GM10248 (cell line): ENCODE results near the gene RACGAP1.

Experiments
- CTCF ChIA-PET: fragments of 300-600 bp; sonication (Branson Sonifier 250); formaldehyde crosslinking; extraction: SDS; loops from one replicate; lab custom pipeline; 2021; ENCODE audit warnings: antibody characterized with exemption; lab: Yijun Ruan, JAX
- POLR2A ChIA-PET: fragments of 350-650 bp; sonication (Branson Sonifier 250); formaldehyde crosslinking; extraction: SDS; loops from one replicate; lab custom pipeline; 2020; ENCODE audit warnings: antibody characterized with exemption; lab: Yijun Ruan, JAX
- DNase-seq: peaks from one replicate; pipeline ENCODE4 v3.0.0; 2012; ENCODE audit errors: extremely low spot score
- TF ChIP-seq, protein P1 (sequence below): IDR thresholded peaks from 2 replicates; pipeline ENCODE4 v1.5.1; 2012; ENCODE audit warnings: mild to moderate bottlenecking, low read depth; ENCODE audit errors: extremely low read depth, missing control alignments, control extremely low read depth

The RACGAP1 gene

DNA sequence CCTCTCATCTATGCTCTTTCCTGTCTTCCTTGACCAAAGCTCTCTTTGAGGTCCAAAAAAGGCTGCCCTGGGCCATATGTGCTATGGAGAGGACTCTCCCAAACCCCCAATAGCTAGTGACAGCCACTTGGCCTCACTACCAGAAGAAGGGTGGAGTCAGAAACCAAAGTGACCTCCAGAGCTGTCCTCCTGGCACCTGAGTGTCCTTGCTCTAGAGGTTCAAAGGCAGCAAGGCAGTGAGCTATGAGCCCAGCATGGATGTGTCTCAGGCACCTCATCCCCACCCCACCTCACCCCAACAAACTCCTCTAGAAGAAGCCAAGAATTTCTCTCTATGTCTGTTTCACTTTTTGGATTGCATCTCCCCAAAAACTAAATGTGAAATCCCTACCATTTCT lies 67.7 kb downstream of the RACGAP1 start:
- TF ChIP-seq, protein P1, sequence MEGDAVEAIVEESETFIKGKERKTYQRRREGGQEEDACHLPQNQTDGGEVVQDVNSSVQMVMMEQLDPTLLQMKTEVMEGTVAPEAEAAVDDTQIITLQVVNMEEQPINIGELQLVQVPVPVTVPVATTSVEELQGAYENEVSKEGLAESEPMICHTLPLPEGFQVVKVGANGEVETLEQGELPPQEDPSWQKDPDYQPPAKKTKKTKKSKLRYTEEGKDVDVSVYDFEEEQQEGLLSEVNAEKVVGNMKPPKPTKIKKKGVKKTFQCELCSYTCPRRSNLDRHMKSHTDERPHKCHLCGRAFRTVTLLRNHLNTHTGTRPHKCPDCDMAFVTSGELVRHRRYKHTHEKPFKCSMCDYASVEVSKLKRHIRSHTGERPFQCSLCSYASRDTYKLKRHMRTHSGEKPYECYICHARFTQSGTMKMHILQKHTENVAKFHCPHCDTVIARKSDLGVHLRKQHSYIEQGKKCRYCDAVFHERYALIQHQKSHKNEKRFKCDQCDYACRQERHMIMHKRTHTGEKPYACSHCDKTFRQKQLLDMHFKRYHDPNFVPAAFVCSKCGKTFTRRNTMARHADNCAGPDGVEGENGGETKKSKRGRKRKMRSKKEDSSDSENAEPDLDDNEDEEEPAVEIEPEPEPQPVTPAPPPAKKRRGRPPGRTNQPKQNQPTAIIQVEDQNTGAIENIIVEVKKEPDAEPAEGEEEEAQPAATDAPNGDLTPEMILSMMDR = no peak
- POLR2A ChIA-PET = no interaction called here
- no peak for DNase-seq
- CTCF ChIA-PET = interaction anchor here (1.2 to 4.7 kb wide), 5 partner anchors 10 to 113 kb away, joined by 3 to 40 read pairs (median 12); no protein-coding TSS in a partner anchor

- ChIA-PET POLR2A (no interaction called here), CTCF (interaction anchor here (1.2 to 4.7 kb wide), 5 partner anchors 10 to 114 kb away, joined by 3 to 40 read pairs (median 35); no protein-coding TSS in a partner anchor)
- no peak for DNase-seq
- TF ChIP-seq, protein P1 = no peak
Observed at GRCh38 chr12:49956663-49957569, 68.4 kb downstream of the RACGAP1 start.

DNA sequence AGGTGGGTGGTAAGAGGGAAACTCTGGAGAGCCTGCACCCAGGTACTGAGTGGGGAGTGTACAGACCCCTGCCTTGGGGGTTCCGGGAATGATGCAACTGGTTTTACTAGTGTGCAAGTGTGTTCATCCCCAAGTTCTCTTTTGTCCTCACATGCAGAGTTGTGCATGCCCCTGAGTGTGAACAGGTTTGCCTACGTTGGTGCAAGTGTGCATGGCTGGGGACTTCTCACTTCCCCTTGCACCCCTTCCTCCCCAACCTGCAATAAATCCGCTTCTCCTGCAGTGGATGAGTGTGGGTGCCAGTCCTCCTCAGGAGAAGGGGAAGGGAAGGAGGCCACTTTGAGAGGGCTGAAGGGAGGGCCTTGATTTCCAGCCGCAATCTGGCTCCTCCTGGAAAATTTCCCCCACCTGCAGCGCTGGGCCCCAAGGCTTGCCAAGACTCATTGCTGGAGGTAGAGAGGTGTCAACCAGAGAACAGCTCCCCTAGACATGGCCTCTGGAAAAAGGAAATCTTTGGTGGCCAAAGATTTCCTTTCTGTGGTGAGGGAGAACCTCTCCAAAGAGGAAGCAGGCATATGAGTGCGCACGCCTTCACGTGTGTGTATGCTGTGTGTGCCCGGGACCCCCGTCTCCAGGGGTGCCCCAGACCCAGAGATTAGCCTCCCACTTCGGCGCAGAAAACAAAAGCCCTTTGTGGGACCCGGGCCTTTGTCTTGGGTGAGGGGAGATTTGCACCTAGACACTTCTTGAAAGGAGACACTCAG lies 69.2 kb downstream of the RACGAP1 start:
- DNase-seq = no peak
- TF ChIP-seq, protein P1 = no peak
- ChIA-PET CTCF (interaction anchor here (2.7 to 4.6 kb wide), 2 partner anchors 10 to 115 kb away, joined by 7 to 36 read pairs; no protein-coding TSS in a partner anchor), POLR2A (no interaction called here)

- no peak for DNase-seq
- TF ChIP-seq, protein P1 = no peak
- ChIA-PET POLR2A (no interaction called here), CTCF (interaction anchor here (1.6 to 4.6 kb wide), 3 partner anchors 9 to 115 kb away, joined by 7 to 36 read pairs (median 16); no protein-coding TSS in a partner anchor)
Observed at GRCh38 chr12:49954863-49955830, 70.1 kb downstream of the RACGAP1 start.

DNA sequence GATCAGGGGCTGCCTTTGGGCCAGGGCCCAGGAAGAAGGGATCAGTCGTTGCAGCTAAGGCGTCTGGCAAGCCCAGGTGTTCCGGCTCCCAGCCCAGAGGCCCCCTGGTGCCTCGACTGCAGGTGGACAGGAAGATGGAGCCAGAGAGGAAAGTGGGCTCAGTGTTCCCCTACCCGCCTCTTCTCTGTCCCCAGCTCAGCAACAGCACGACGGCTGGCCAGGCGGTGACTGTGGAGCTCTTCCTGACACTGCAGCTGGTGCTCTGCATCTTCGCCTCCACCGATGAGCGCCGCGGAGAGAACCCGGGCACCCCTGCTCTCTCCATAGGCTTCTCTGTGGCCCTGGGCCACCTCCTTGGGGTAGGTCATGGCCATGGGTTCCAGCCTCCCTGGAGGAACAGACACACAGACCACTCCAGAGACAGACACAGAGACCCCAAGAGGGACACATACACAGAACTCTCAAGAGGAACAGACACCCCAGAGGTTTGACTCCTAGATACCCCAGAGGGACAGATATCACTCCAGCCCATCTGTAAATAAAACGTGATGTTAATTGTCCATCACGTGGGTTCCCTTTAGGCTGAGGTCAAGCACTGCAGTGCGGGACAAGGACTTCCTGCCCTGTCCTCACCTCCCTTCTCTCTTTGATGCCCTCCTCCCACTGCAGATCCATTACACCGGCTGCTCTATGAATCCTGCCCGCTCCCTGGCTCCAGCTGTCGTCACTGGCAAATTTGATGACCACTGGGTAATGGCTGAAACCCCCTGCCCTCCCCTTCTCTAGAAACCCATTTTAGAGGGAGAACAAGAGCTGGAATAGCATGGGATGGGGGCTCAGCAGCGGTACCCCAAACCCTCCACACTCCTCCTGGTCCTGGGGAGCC lies 71.1 kb downstream of the RACGAP1 start:
- TF ChIP-seq, protein P1 = no peak
- ChIA-PET CTCF (interaction anchor here (0.8 to 4.6 kb wide), 5 partner anchors 8 to 116 kb away, joined by 3 to 36 read pairs (median 7); no protein-coding TSS in a partner anchor), POLR2A (no interaction called here)
- DNase-seq = no peak
